ENCODE results near the gene RCSD1.

Gene RCSD1

GRCh38 chr1:167667536-167667935 lies 37.5 kb downstream of the RCSD1 start:
- Histone ChIP-seq H3K36me3 (ENCODE audit: low read depth) (no peaks in the 10 kb centered on the region), H3K9me3 (ENCODE audit: severe bottlenecking) (no peaks in the 10 kb centered on the region), H3K27ac (ENCODE audit: poor library complexity, severe bottlenecking) (no peak overlapping the region), H3K4me3 (ENCODE audit: severe bottlenecking) (no peak overlapping the region), H3K27me3 (ENCODE audit: insufficient read depth, poor library complexity, severe bottlenecking) (no peaks in the 10 kb centered on the region), H3K4me1 (ENCODE audit: insufficient read depth, poor library complexity, severe bottlenecking) (peaks cover 43% of the 10 kb centered on the region)
- DNase-seq (ENCODE audit: low spot score) (no peak), ATAC-seq (ENCODE audit: low read depth) (no peak)
- TF ChIP-seq CTCF (IDR thresholded peaks at IDR 0.05; ENCODE audit: poor library complexity, severe bottlenecking): no peak

- DNase-seq (ENCODE audit: low spot score) (no peak), ATAC-seq (ENCODE audit: low read depth) (no peak)
- no peaks in the 10 kb centered on the region for H3K9me3 ChIP-seq (ENCODE audit: severe bottlenecking)
- H3K4me3 ChIP-seq (ENCODE audit: severe bottlenecking): no peak overlapping the region
- H3K4me1 ChIP-seq (ENCODE audit: insufficient read depth, poor library complexity, severe bottlenecking): peaks cover 39% of the 10 kb centered on the region
- no peaks in the 10 kb centered on the region for H3K36me3 ChIP-seq (ENCODE audit: low read depth)
- H3K27me3 ChIP-seq (ENCODE audit: insufficient read depth, poor library complexity, severe bottlenecking): no peaks in the 10 kb centered on the region
- TF ChIP-seq CTCF (IDR thresholded peaks at IDR 0.05; ENCODE audit: poor library complexity, severe bottlenecking): no peak
- no peak overlapping the region for H3K27ac ChIP-seq (ENCODE audit: poor library complexity, severe bottlenecking)
Observed at GRCh38 chr1:167668108-167668507, 38.1 kb downstream of the RCSD1 start.

GRCh38 chr1:167669209-167670124 lies 39.4 kb downstream of the RCSD1 start:
- Histone ChIP-seq H3K36me3 (ENCODE audit: low read depth) (no peaks in the 10 kb centered on the region), H3K9me3 (ENCODE audit: severe bottlenecking) (no peaks in the 10 kb centered on the region), H3K27ac (ENCODE audit: poor library complexity, severe bottlenecking) (no peak overlapping the region), H3K4me3 (ENCODE audit: severe bottlenecking) (no peak overlapping the region), H3K4me1 (ENCODE audit: insufficient read depth, poor library complexity, severe bottlenecking) (peaks cover 26% of the 10 kb centered on the region), H3K27me3 (ENCODE audit: insufficient read depth, poor library complexity, severe bottlenecking) (no peaks in the 10 kb centered on the region)
- TF ChIP-seq CTCF (IDR thresholded peaks at IDR 0.05; ENCODE audit: poor library complexity, severe bottlenecking): no peak
- ATAC-seq (ENCODE audit: low read depth): peak; percentile 24; the same call in 1 of the 3 replicates
- DNase-seq (ENCODE audit: low spot score): no peak

- H3K4me1 ChIP-seq (ENCODE audit: insufficient read depth, poor library complexity, severe bottlenecking): peaks cover 18% of the 10 kb centered on the region
- no peak for DNase-seq (ENCODE audit: low spot score)
- no peak for TF ChIP-seq CTCF (IDR thresholded peaks at IDR 0.05; ENCODE audit: poor library complexity, severe bottlenecking)
- ATAC-seq (ENCODE audit: low read depth): no peak
- H3K36me3 ChIP-seq (ENCODE audit: low read depth): no peaks in the 10 kb centered on the region
- no peaks in the 10 kb centered on the region for H3K9me3 ChIP-seq (ENCODE audit: severe bottlenecking)
- no peaks in the 10 kb centered on the region for H3K27me3 ChIP-seq (ENCODE audit: insufficient read depth, poor library complexity, severe bottlenecking)
- no peak overlapping the region for H3K27ac ChIP-seq (ENCODE audit: poor library complexity, severe bottlenecking)
- no peak overlapping the region for H3K4me3 ChIP-seq (ENCODE audit: severe bottlenecking)
Observed at GRCh38 chr1:167670563-167670962, 40.5 kb downstream of the RCSD1 start.
